ENCODE results near the gene OXCT1. TPM values are rescaled to one million over a fixed set of nuclear protein-coding genes. Genes with fewer than 3 reads are reported as not detected.
A peak's percentile ranks its signal among the peaks of the same experiment; 100 is the strongest.

OXCT1 gene
- total RNA-seq, 1 donor from 2014 or later: 22.0 TPM

- no peak for DNase-seq (ENCODE audit: low read depth)
- H3K4me3 ChIP-seq (ENCODE audit: low read depth, low read length): no peak overlapping the region
- TF ChIP-seq CTCF (conservative IDR thresholded peaks at IDR 0.05; ENCODE audit: low read depth, low read length): no peak
Observed at GRCh38 chr5:41787265-41787664, 83.0 kb downstream of the OXCT1 start.

- TF ChIP-seq CTCF (conservative IDR thresholded peaks at IDR 0.05; ENCODE audit: low read depth, low read length): no peak
- DNase-seq (ENCODE audit: low read depth): no peak
- H3K4me3 ChIP-seq (ENCODE audit: low read depth, low read length): no peak overlapping the region
Observed at GRCh38 chr5:41785061-41785460, 85.2 kb downstream of the OXCT1 start.

GRCh38 chr5:41778410-41778809 lies 91.8 kb downstream of the OXCT1 start:
- H3K4me3 ChIP-seq (ENCODE audit: low read depth, low read length): no peak overlapping the region
- no peak for DNase-seq (ENCODE audit: low read depth)
- TF ChIP-seq CTCF (conservative IDR thresholded peaks at IDR 0.05; ENCODE audit: low read depth, low read length): no peak

- no peak overlapping the region for H3K4me3 ChIP-seq (ENCODE audit: low read depth, low read length)
- TF ChIP-seq CTCF (conservative IDR thresholded peaks at IDR 0.05; ENCODE audit: low read depth, low read length): no peak
- DNase-seq (ENCODE audit: low read depth): peak; percentile 49
Observed at GRCh38 chr5:41776435-41776834, 93.8 kb downstream of the OXCT1 start.

GRCh38 chr5:41773799-41774198 lies 96.4 kb downstream of the OXCT1 start:
- no peak for DNase-seq (ENCODE audit: low read depth)
- no peak overlapping the region for H3K4me3 ChIP-seq (ENCODE audit: low read depth, low read length)
- no peak for TF ChIP-seq CTCF (conservative IDR thresholded peaks at IDR 0.05; ENCODE audit: low read depth, low read length)

GRCh38 chr5:41772785-41773442 lies 97.3 kb downstream of the OXCT1 start:
- DNase-seq (ENCODE audit: low read depth): no peak
- H3K4me3 ChIP-seq (ENCODE audit: low read depth, low read length): no peak overlapping the region
- no peak for TF ChIP-seq CTCF (conservative IDR thresholded peaks at IDR 0.05; ENCODE audit: low read depth, low read length)

- no peak overlapping the region for H3K4me3 ChIP-seq (ENCODE audit: low read depth, low read length)
- no peak for DNase-seq (ENCODE audit: low read depth)
- no peak for TF ChIP-seq CTCF (conservative IDR thresholded peaks at IDR 0.05; ENCODE audit: low read depth, low read length)
Observed at GRCh38 chr5:41772056-41772455, 98.2 kb downstream of the OXCT1 start.

All from epithelial cell of proximal tubule (primary cell).